IMR-90 (cell line): ENCODE data around the gene SPAM1. TPM values are rescaled to one million over a fixed set of nuclear protein-coding genes. Genes with fewer than 3 reads are reported as not detected.

Experiments used
- ATAC-seq: fragments of 200-7000 bp; cut with Tn5 transposase; 2 replicates; pipeline ENCODE4 v1.9.1; 2020; ENCODE audit warnings: low read depth, mild to moderate bottlenecking, moderate library complexity
- BruUV-seq: library from RNA; stranded (reverse); fragments of 400-500 nt; replicated peaks from 2 replicates; lab custom pipeline; 2021; lab: Mats Ljungman, UMichigan
- CTCF ChIA-PET: fragments of 300-600 bp; formaldehyde crosslinking; extraction: SDS; loops from one replicate; lab custom pipeline; 2021; ENCODE audit warnings: antibody characterized with exemption; lab: Yijun Ruan, JAX
- POLR2A ChIA-PET: fragments of 300-600 bp; sonication (Branson Sonifier 250); formaldehyde crosslinking; loops from one replicate; lab custom pipeline; 2022; ENCODE audit warnings: antibody characterized with exemption; ENCODE audit not compliant: unreplicated experiment; lab: Charles Lee
- DNase-seq: peaks from one replicate; pipeline ENCODE4 v3.0.0; 2013
- H2AFZ ChIP-seq: replicated peaks from 2 replicates; pipeline ENCODE3; 2013; ENCODE audit warnings: low read length, mild to moderate bottlenecking; ENCODE audit not compliant: poor library complexity
- H2AK5ac ChIP-seq: 2 replicates; pipeline ENCODE4 v1.6.1; 2013; ENCODE audit warnings: low read depth, low read length, inconsistent platforms
- H2AK9ac ChIP-seq: replicated peaks from 2 replicates; pipeline ENCODE3; 2013; ENCODE audit warnings: mild to moderate bottlenecking, low read depth, low read length, moderate library complexity; ENCODE audit not compliant: poor library complexity
- H2BK120ac ChIP-seq: 2 replicates; pipeline ENCODE4 v1.6.1; 2013; ENCODE audit warnings: low read depth, low read length, inconsistent platforms
- H2BK15ac ChIP-seq: 3 replicates; pipeline ENCODE4 v1.6.1; 2013; ENCODE audit warnings: low read depth, low read length, inconsistent platforms
- H2BK20ac ChIP-seq: 2 replicates; pipeline ENCODE4 v1.6.1; 2013; ENCODE audit warnings: low read depth, mild to moderate bottlenecking, inconsistent platforms, low read length, moderate library complexity
- H2BK5ac ChIP-seq: 2 replicates; pipeline ENCODE4 v1.6.1; 2013; ENCODE audit warnings: mild to moderate bottlenecking, low read depth, low read length, inconsistent platforms; ENCODE audit not compliant: poor library complexity, severe bottlenecking
- H3K14ac ChIP-seq: replicated peaks from 2 replicates; pipeline ENCODE4 v1.6.1; 2013; ENCODE audit warnings: low read depth, low read length, inconsistent platforms
- H3K18ac ChIP-seq: 2 replicates; pipeline ENCODE4 v1.6.1; 2013; ENCODE audit warnings: low read depth, low read length, control low read depth
- H3K23ac ChIP-seq: 2 replicates; pipeline ENCODE4 v1.6.1; 2013; ENCODE audit warnings: low read depth, low read length, inconsistent platforms
- H3K27ac ChIP-seq: 2 replicates; pipeline ENCODE4 v1.5.1; 2013; ENCODE audit warnings: mild to moderate bottlenecking, control low read depth, low read length; ENCODE audit not compliant: insufficient read depth
- H3K27me3 ChIP-seq: 2 replicates; pipeline ENCODE4 v1.6.1; 2013; ENCODE audit warnings: low read length; ENCODE audit not compliant: control insufficient read depth, insufficient read depth
- H3K36me3 ChIP-seq: 2 replicates; pipeline ENCODE4 v1.6.1; 2013; ENCODE audit warnings: low read length, mixed read lengths; ENCODE audit not compliant: control insufficient read depth, insufficient read depth
- H3K4ac ChIP-seq: 2 replicates; pipeline ENCODE4 v1.6.1; 2013; ENCODE audit warnings: low read depth, low read length, inconsistent platforms
- H3K4me1 ChIP-seq: 2 replicates; pipeline ENCODE4 v1.6.1; 2013; ENCODE audit warnings: low read length, mixed read lengths; ENCODE audit not compliant: control insufficient read depth, insufficient read depth
- H3K4me2 ChIP-seq: 2 replicates; pipeline ENCODE4 v1.6.1; 2013; ENCODE audit warnings: low read depth, mild to moderate bottlenecking, control low read depth, low read length, moderate library complexity
- H3K4me3 ChIP-seq: 2 replicates; pipeline ENCODE4 v1.5.1; 2013; ENCODE audit warnings: low read depth, mild to moderate bottlenecking, control low read depth, low read length, moderate library complexity; ENCODE audit not compliant: insufficient read depth
- H3K56ac ChIP-seq: 2 replicates; pipeline ENCODE4 v1.6.1; 2013; ENCODE audit warnings: low read length, inconsistent platforms; ENCODE audit not compliant: insufficient read depth; ENCODE audit errors: extremely low read depth
- H3K79me1 ChIP-seq, 2 experiments: 2 replicates each; pipeline ENCODE4 v1.6.1; 2013; ENCODE audit warnings: low read length in 2 of 2, inconsistent platforms in 1 of 2, low read depth in 1 of 2
- H3K9ac ChIP-seq: 2 replicates; pipeline ENCODE4 v1.6.1; 2013; ENCODE audit warnings: low read depth, low read length, control low read depth
- H3K9me1 ChIP-seq: 2 replicates; pipeline ENCODE4 v1.6.1; 2013; ENCODE audit warnings: low read length, inconsistent platforms; ENCODE audit not compliant: insufficient read depth
- H3K9me3 ChIP-seq: 2 replicates; pipeline ENCODE4 v1.6.1; 2013; ENCODE audit warnings: low read length; ENCODE audit not compliant: control insufficient read depth, insufficient read depth
- H4K20me1 ChIP-seq: 2 replicates; pipeline ENCODE4 v1.6.1; 2013; ENCODE audit warnings: low read length, inconsistent platforms; ENCODE audit not compliant: insufficient read depth
- H4K5ac ChIP-seq: 2 replicates; pipeline ENCODE4 v1.6.1; 2013; ENCODE audit warnings: mild to moderate bottlenecking, low read depth, low read length, control low read depth
- H4K8ac ChIP-seq, 2 experiments: 2 replicates each; pipeline ENCODE4 v1.6.1; 2013; ENCODE audit warnings: low read depth in 2 of 2, low read length in 2 of 2, control low read depth in 1 of 2, inconsistent platforms in 1 of 2
- H4K91ac ChIP-seq: 2 replicates; pipeline ENCODE4 v1.6.1; 2013; ENCODE audit warnings: low read depth, low read length, inconsistent platforms; ENCODE audit not compliant: insufficient read depth
- CTCF ChIP-seq: conservative IDR thresholded peaks from 2 replicates; pipeline ENCODE4 v1.5.1; 2012; ENCODE audit warnings: mild to moderate bottlenecking, low read depth, low read length, improper control_type of control experiment
- FOS ChIP-seq: fragments of 150-350 bp; IDR thresholded peaks from 2 replicates; pipeline ENCODE4 v1.6.1; 2016; ENCODE audit warnings: low read depth, low read length
- MAFK ChIP-seq: IDR thresholded peaks from 2 replicates; pipeline ENCODE4 v1.6.1; 2012; ENCODE audit warnings: low read depth, low read length, improper control_type of control experiment
- MXI1 ChIP-seq: IDR thresholded peaks from 2 replicates; pipeline ENCODE4 v1.6.1; 2012; ENCODE audit warnings: low read depth, mild to moderate bottlenecking, low read length, moderate library complexity, borderline replicate concordance
- NFE2L2 ChIP-seq: fragments of 150-350 bp; IDR thresholded peaks from 2 replicates; pipeline ENCODE4 v1.6.1; 2016; ENCODE audit warnings: low read depth, mild to moderate bottlenecking, low read length
- SMC3 ChIP-seq: fragments of 150-350 bp; IDR thresholded peaks from 2 replicates; pipeline ENCODE4 v1.6.1; 2016; ENCODE audit warnings: low read depth, mild to moderate bottlenecking, antibody characterized with exemption, low read length, moderate library complexity
- WGBS, 2 experiments: methylation state at CpG; one replicate each; pipeline versions ENCODE4 v1.1.5 to v1.1.7; 2013; ENCODE audit warnings: missing lambda C conversion rate in 2 of 2; ENCODE audit not compliant: insufficient read length in 1 of 2; ENCODE audit errors: extremely low coverage in 2 of 2; 5-methylcytosine and 5-hydroxymethylcytosine counted together
- dilution Hi-C: fragments of 300-500 bp; cut with HindIII; formaldehyde crosslinking; loops from one replicate; pipeline ENCODE4 v1.14.3; 2018; ENCODE audit warnings: low sequenced_read_pairs; ENCODE audit not compliant: unreplicated experiment
- in situ Hi-C: fragments of 300-500 bp; cut with MboI; formaldehyde crosslinking; loops from 3 replicates; pipeline ENCODE4 v1.14.3; 2019; ENCODE audit warnings: low sequenced_read_pairs, inconsistent platforms, mixed read lengths
- intact Hi-C: fragments of 100-400 bp; cut with micrococcal nuclease; formaldehyde crosslinking; loops from 2 replicates; pipeline ENCODE4 v1.10.0; 2022
- polyA plus RNA-seq, 3 experiments: library from polyadenylated mRNA; depleted of rRNA; stranded (reverse); fragments of >200 nt; gene quantifications; 2 replicates each; pipeline ENCODE4 v1.2.3, GENCODE V29; 2012; ENCODE audit warnings: low replicate concordance in 1 of 3
- total RNA-seq: library from RNA; depleted of rRNA; stranded (reverse); fragments of >200 nt; gene quantifications from 2 replicates; pipeline ENCODE4 v1.2.3, GENCODE V29; 2012

Gene SPAM1
- total and polyA plus RNA-seq, 2 of the 4 experiments (the other 2 are of a cell fraction): not detected

- Histone ChIP-seq H3K27me3 (no peaks in the 10 kb centered on the region), H3K9ac (no peak overlapping the region), H2BK5ac (no peak overlapping the region), H2BK120ac (no peak overlapping the region), H3K4me2 (no peak overlapping the region), H2AK5ac (no peak overlapping the region), H3K36me3 (no peaks in the 10 kb centered on the region), H3K9me1 (no peaks in the 10 kb centered on the region), H2AK9ac (no peak overlapping the region), H3K56ac (no peak overlapping the region), H2BK20ac (no peak overlapping the region), H3K18ac (no peak overlapping the region), H2BK15ac (no peak overlapping the region), H4K91ac (no peak overlapping the region), H3K4me1 (no peaks in the 10 kb centered on the region), H4K20me1 (no peaks in the 10 kb centered on the region), H4K5ac (no peak overlapping the region), H3K4ac (no peak overlapping the region), H3K23ac (no peak overlapping the region), H3K14ac (no peak overlapping the region), H3K79me1 (no peaks in the 10 kb centered on the region), H2AFZ (no peak overlapping the region), H3K4me3 (no peak overlapping the region), H4K8ac (no peak overlapping the region), H3K9me3 (no peaks in the 10 kb centered on the region), H3K27ac (no peak overlapping the region)
- WGBS, 2 experiments: no CpG with 5 or more reads among the region's 10 CpGs
- no TSS peak for BruUV-seq
- dilution Hi-C loops: no loop called here
- no peak for DNase-seq
- ATAC-seq: no peak
- in situ Hi-C loops: no loop called here
- TF ChIP-seq NFE2L2: no peak
- TF ChIP-seq CTCF: no peak
- no peak for TF ChIP-seq MXI1
- no peak for TF ChIP-seq MAFK
- no peak for TF ChIP-seq SMC3
- no peak for TF ChIP-seq FOS
- CTCF ChIA-PET: no interaction called here
- intact Hi-C loops: no loop called here
- POLR2A ChIA-PET: no interaction called here
Observed at GRCh38 chr7:123995617-123996326, 70.7 kb downstream of the SPAM1 start.
